ENCODE data around the gene PRKRA.

The PRKRA gene

GRCh38 chr2:178401994-178402437 lies 49.0 kb downstream of the PRKRA start:
- Histone ChIP-seq H3K4me3 (ENCODE audit: low read depth in 1 of 2, low read length in 2 of 2) (no peak overlapping the region), H3K27me3 (ENCODE audit: control insufficient read depth in 1 of 2, insufficient read depth in 2 of 2, low read length in 2 of 2) (peaks cover 0 to 3% of the 10 kb centered on the region in 2 donors)

GRCh38 chr2:178397002-178397605 lies 53.9 kb downstream of the PRKRA start:
- no peak overlapping the region for H3K4me3 ChIP-seq (ENCODE audit: low read depth in 1 of 2, low read length in 2 of 2)
- H3K4me1 ChIP-seq (ENCODE audit: control insufficient read depth in 1 of 2, insufficient read depth in 2 of 2, low read length in 2 of 2) = no peaks in the 10 kb centered on the region
- H3K27me3 ChIP-seq (ENCODE audit: control insufficient read depth in 1 of 2, insufficient read depth in 2 of 2, low read length in 2 of 2) = peaks cover 0 to 3% of the 10 kb centered on the region in 2 donors
- H3K36me3 ChIP-seq (ENCODE audit: control insufficient read depth in 1 of 2, insufficient read depth in 2 of 2, low read length in 2 of 2) = no peaks in the 10 kb centered on the region
- no peak overlapping the region for H3K9ac ChIP-seq (ENCODE audit: low read depth in 1 of 2, low read length in 2 of 2)
- H3K27ac ChIP-seq (ENCODE audit: low read depth, low read length) = no peak overlapping the region
- no peaks in the 10 kb centered on the region for H3K9me3 ChIP-seq (ENCODE audit: control insufficient read depth in 1 of 2, low read length in 2 of 2)

More at GRCh38 chr2:178401994-178402437, 49.0 kb downstream of the PRKRA start:
- Histone ChIP-seq H3K27ac (ENCODE audit: low read depth, low read length) (no peak overlapping the region), H3K9ac (ENCODE audit: low read depth in 1 of 2, low read length in 2 of 2) (no peak overlapping the region), H3K4me1 (ENCODE audit: control insufficient read depth in 1 of 2, insufficient read depth in 2 of 2, low read length in 2 of 2) (no peaks in the 10 kb centered on the region), H3K36me3 (ENCODE audit: control insufficient read depth in 1 of 2, insufficient read depth in 2 of 2, low read length in 2 of 2) (no peaks in the 10 kb centered on the region), H3K9me3 (ENCODE audit: control insufficient read depth in 1 of 2, low read length in 2 of 2) (no peaks in the 10 kb centered on the region)

- H3K4me1 ChIP-seq (ENCODE audit: control insufficient read depth in 1 of 2, insufficient read depth in 2 of 2, low read length in 2 of 2) = no peaks in the 10 kb centered on the region
- H3K36me3 ChIP-seq (ENCODE audit: control insufficient read depth in 1 of 2, insufficient read depth in 2 of 2, low read length in 2 of 2) = no peaks in the 10 kb centered on the region
- H3K9ac ChIP-seq (ENCODE audit: low read depth in 1 of 2, low read length in 2 of 2) = no peak overlapping the region
- H3K9me3 ChIP-seq (ENCODE audit: control insufficient read depth in 1 of 2, low read length in 2 of 2) = no peaks in the 10 kb centered on the region
- H3K4me3 ChIP-seq (ENCODE audit: low read depth in 1 of 2, low read length in 2 of 2) = no peak overlapping the region
- no peak overlapping the region for H3K27ac ChIP-seq (ENCODE audit: low read depth, low read length)
- H3K27me3 ChIP-seq (ENCODE audit: control insufficient read depth in 1 of 2, insufficient read depth in 2 of 2, low read length in 2 of 2) = peaks cover 0 to 2% of the 10 kb centered on the region in 2 donors
Observed at GRCh38 chr2:178395941-178396570, 54.9 kb downstream of the PRKRA start.

GRCh38 chr2:178395295-178395694 lies 55.7 kb downstream of the PRKRA start:
- Histone ChIP-seq H3K36me3 (ENCODE audit: control insufficient read depth in 1 of 2, insufficient read depth in 2 of 2, low read length in 2 of 2) (no peaks in the 10 kb centered on the region), H3K27ac (ENCODE audit: low read depth, low read length) (no peak overlapping the region), H3K4me3 (ENCODE audit: low read depth in 1 of 2, low read length in 2 of 2) (no peak overlapping the region), H3K9ac (ENCODE audit: low read depth in 1 of 2, low read length in 2 of 2) (no peak overlapping the region), H3K9me3 (ENCODE audit: control insufficient read depth in 1 of 2, low read length in 2 of 2) (no peaks in the 10 kb centered on the region), H3K4me1 (ENCODE audit: control insufficient read depth in 1 of 2, insufficient read depth in 2 of 2, low read length in 2 of 2) (no peaks in the 10 kb centered on the region), H3K27me3 (ENCODE audit: control insufficient read depth in 1 of 2, insufficient read depth in 2 of 2, low read length in 2 of 2) (no peaks in the 10 kb centered on the region)

- Histone ChIP-seq H3K9ac (ENCODE audit: low read depth in 1 of 2, low read length in 2 of 2) (no peak overlapping the region), H3K9me3 (ENCODE audit: control insufficient read depth in 1 of 2, low read length in 2 of 2) (no peaks in the 10 kb centered on the region), H3K4me1 (ENCODE audit: control insufficient read depth in 1 of 2, insufficient read depth in 2 of 2, low read length in 2 of 2) (no peaks in the 10 kb centered on the region), H3K27ac (ENCODE audit: low read depth, low read length) (no peak overlapping the region), H3K4me3 (ENCODE audit: low read depth in 1 of 2, low read length in 2 of 2) (no peak overlapping the region), H3K36me3 (ENCODE audit: control insufficient read depth in 1 of 2, insufficient read depth in 2 of 2, low read length in 2 of 2) (no peaks in the 10 kb centered on the region), H3K27me3 (ENCODE audit: control insufficient read depth in 1 of 2, insufficient read depth in 2 of 2, low read length in 2 of 2) (no peaks in the 10 kb centered on the region)
Observed at GRCh38 chr2:178394859-178395258, 56.1 kb downstream of the PRKRA start.

- H3K27ac ChIP-seq (ENCODE audit: low read depth, low read length) = no peak overlapping the region
- H3K27me3 ChIP-seq (ENCODE audit: control insufficient read depth in 1 of 2, insufficient read depth in 2 of 2, low read length in 2 of 2) = no peaks in the 10 kb centered on the region
- H3K36me3 ChIP-seq (ENCODE audit: control insufficient read depth in 1 of 2, insufficient read depth in 2 of 2, low read length in 2 of 2) = no peaks in the 10 kb centered on the region
- no peak overlapping the region for H3K9ac ChIP-seq (ENCODE audit: low read depth in 1 of 2, low read length in 2 of 2)
- H3K9me3 ChIP-seq (ENCODE audit: control insufficient read depth in 1 of 2, low read length in 2 of 2) = no peaks in the 10 kb centered on the region
- no peaks in the 10 kb centered on the region for H3K4me1 ChIP-seq (ENCODE audit: control insufficient read depth in 1 of 2, insufficient read depth in 2 of 2, low read length in 2 of 2)
- no peak overlapping the region for H3K4me3 ChIP-seq (ENCODE audit: low read depth in 1 of 2, low read length in 2 of 2)
Observed at GRCh38 chr2:178392215-178392614, 58.8 kb downstream of the PRKRA start.

GRCh38 chr2:178391701-178392100 lies 59.3 kb downstream of the PRKRA start:
- Histone ChIP-seq H3K27ac (ENCODE audit: low read depth, low read length) (no peak overlapping the region), H3K9ac (ENCODE audit: low read depth in 1 of 2, low read length in 2 of 2) (no peak overlapping the region), H3K4me1 (ENCODE audit: control insufficient read depth in 1 of 2, insufficient read depth in 2 of 2, low read length in 2 of 2) (no peaks in the 10 kb centered on the region), H3K4me3 (ENCODE audit: low read depth in 1 of 2, low read length in 2 of 2) (no peak overlapping the region), H3K36me3 (ENCODE audit: control insufficient read depth in 1 of 2, insufficient read depth in 2 of 2, low read length in 2 of 2) (no peaks in the 10 kb centered on the region), H3K27me3 (ENCODE audit: control insufficient read depth in 1 of 2, insufficient read depth in 2 of 2, low read length in 2 of 2) (no peaks in the 10 kb centered on the region), H3K9me3 (ENCODE audit: control insufficient read depth in 1 of 2, low read length in 2 of 2) (no peaks in the 10 kb centered on the region)

- Histone ChIP-seq H3K9me3 (ENCODE audit: control insufficient read depth in 1 of 2, low read length in 2 of 2) (no peaks in the 10 kb centered on the region), H3K9ac (ENCODE audit: low read depth in 1 of 2, low read length in 2 of 2) (no peak overlapping the region), H3K27ac (ENCODE audit: low read depth, low read length) (no peak overlapping the region), H3K4me3 (ENCODE audit: low read depth in 1 of 2, low read length in 2 of 2) (no peak overlapping the region), H3K27me3 (ENCODE audit: control insufficient read depth in 1 of 2, insufficient read depth in 2 of 2, low read length in 2 of 2) (no peaks in the 10 kb centered on the region), H3K4me1 (ENCODE audit: control insufficient read depth in 1 of 2, insufficient read depth in 2 of 2, low read length in 2 of 2) (no peaks in the 10 kb centered on the region), H3K36me3 (ENCODE audit: control insufficient read depth in 1 of 2, insufficient read depth in 2 of 2, low read length in 2 of 2) (no peaks in the 10 kb centered on the region)
Observed at GRCh38 chr2:178388287-178388686, 62.7 kb downstream of the PRKRA start.

- H3K27me3 ChIP-seq (ENCODE audit: control insufficient read depth in 1 of 2, insufficient read depth in 2 of 2, low read length in 2 of 2) = no peaks in the 10 kb centered on the region
- no peak overlapping the region for H3K27ac ChIP-seq (ENCODE audit: low read depth, low read length)
- no peak overlapping the region for H3K9ac ChIP-seq (ENCODE audit: low read depth in 1 of 2, low read length in 2 of 2)
- H3K9me3 ChIP-seq (ENCODE audit: control insufficient read depth in 1 of 2, low read length in 2 of 2) = no peaks in the 10 kb centered on the region
- no peaks in the 10 kb centered on the region for H3K36me3 ChIP-seq (ENCODE audit: control insufficient read depth in 1 of 2, insufficient read depth in 2 of 2, low read length in 2 of 2)
- no peak overlapping the region for H3K4me3 ChIP-seq (ENCODE audit: low read depth in 1 of 2, low read length in 2 of 2)
- no peaks in the 10 kb centered on the region for H3K4me1 ChIP-seq (ENCODE audit: control insufficient read depth in 1 of 2, insufficient read depth in 2 of 2, low read length in 2 of 2)
Observed at GRCh38 chr2:178386986-178387597, 63.9 kb downstream of the PRKRA start.

GRCh38 chr2:178385595-178386148 lies 65.3 kb downstream of the PRKRA start:
- Histone ChIP-seq H3K27ac (ENCODE audit: low read depth, low read length) (no peak overlapping the region), H3K4me3 (ENCODE audit: low read depth in 1 of 2, low read length in 2 of 2) (no peak overlapping the region), H3K36me3 (ENCODE audit: control insufficient read depth in 1 of 2, insufficient read depth in 2 of 2, low read length in 2 of 2) (no peaks in the 10 kb centered on the region), H3K4me1 (ENCODE audit: control insufficient read depth in 1 of 2, insufficient read depth in 2 of 2, low read length in 2 of 2) (no peaks in the 10 kb centered on the region), H3K9me3 (ENCODE audit: control insufficient read depth in 1 of 2, low read length in 2 of 2) (no peaks in the 10 kb centered on the region), H3K27me3 (ENCODE audit: control insufficient read depth in 1 of 2, insufficient read depth in 2 of 2, low read length in 2 of 2) (no peaks in the 10 kb centered on the region), H3K9ac (ENCODE audit: low read depth in 1 of 2, low read length in 2 of 2) (no peak overlapping the region)
